ENCODE results near the gene IKZF1.
A peak's percentile ranks its signal among the peaks of the same experiment; 100 is the strongest.

IKZF1 gene

DNA sequence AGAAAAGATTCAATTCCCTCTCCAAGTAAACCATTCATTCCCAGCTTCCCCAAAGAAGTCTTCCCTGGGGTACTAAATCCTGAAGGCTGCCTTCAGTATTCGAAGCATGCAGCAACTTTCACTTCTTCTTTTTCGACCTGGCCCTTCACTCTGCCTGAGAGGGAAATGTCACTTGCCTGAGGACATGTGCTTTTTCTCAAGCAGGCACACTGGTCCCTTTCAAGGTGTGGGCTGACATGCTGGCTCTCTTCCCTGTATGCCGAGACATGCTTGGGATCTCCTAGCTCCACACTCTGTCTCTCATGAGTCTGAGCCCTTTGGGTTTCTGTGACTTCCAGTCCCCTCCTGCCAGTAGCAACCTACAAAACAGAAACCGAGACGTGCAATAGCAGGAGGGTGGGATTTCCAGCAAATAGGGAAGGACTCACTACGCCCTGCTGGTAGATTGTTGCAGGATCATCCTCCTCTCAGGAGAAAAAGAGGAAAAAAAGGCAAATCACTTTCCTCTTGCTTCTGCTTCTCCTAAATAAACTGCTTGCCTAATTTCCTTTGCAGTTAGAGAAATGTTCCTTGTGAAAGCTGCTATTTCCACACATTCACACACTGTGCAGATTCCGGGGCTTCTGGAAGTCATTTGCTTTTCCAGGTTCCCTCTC, 112.1 kb downstream of the IKZF1 start:
- DNase-seq (ENCODE audit: low read depth, low spot score): no peak
- H3K4me3 ChIP-seq (ENCODE audit: low read length): no peak overlapping the region

GRCh38 chr7:50418086-50418515, 113.6 kb downstream of the IKZF1 start:
- DNase-seq (ENCODE audit: low read depth, low spot score): peak; percentile 78
- H3K4me3 ChIP-seq (ENCODE audit: low read length): no peak overlapping the region

GRCh38 chr7:50418526-50419290, 114.2 kb downstream of the IKZF1 start:
- DNase-seq (ENCODE audit: low read depth, low spot score): no peak
- H3K4me3 ChIP-seq (ENCODE audit: low read length): no peak overlapping the region

- no peak for DNase-seq (ENCODE audit: low read depth, low spot score)
- no peak overlapping the region for H3K4me3 ChIP-seq (ENCODE audit: low read length)
Measured at GRCh38 chr7:50421043-50421442, 116.5 kb downstream of the IKZF1 start.

- no peak overlapping the region for H3K4me3 ChIP-seq (ENCODE audit: low read length)
- no peak for DNase-seq (ENCODE audit: low read depth, low spot score)
Measured at GRCh38 chr7:50422858-50423257, 118.3 kb downstream of the IKZF1 start.

DNA sequence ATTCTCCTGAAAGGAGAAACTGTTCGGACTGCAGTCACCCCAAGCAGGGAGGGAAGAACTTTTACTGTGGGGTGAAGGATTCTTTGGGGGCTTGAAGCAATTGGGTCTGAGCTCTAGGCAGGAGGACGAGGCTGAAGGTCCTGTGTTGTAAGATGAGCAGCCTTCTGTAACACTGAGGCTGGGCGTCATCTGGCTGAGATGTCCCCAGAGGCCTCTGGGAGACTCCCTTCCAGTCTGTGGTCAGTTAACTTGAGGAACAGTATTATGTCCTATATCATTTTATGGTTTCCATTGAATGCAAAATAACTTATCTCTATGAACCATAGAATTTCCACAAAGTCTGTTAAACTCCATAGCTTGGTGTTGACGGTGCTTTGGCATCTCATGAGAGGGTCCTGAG, 119.3 kb downstream of the IKZF1 start:
- no peak overlapping the region for H3K4me3 ChIP-seq (ENCODE audit: low read length)
- DNase-seq (ENCODE audit: low read depth, low spot score): no peak

DNA sequence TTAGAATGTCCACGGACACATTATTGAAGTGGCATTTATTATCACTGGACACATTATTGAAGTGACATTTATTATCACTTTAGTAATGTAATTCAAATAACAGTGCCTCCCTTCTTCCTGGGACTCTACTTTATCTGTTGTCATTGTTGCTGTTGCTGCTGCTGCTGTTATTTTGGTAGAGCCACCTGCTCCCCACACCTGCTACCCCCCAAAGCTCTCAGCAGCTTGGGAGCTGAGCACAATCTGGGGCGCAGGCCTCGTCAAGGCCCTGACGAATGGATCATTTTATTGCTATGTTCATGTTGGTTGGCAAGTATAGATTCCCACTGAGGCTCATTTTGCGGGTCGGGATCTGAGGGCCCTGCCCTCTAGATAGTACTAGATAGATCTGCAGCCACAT, 120.8 kb downstream of the IKZF1 start:
- no peak for DNase-seq (ENCODE audit: low read depth, low spot score)
- H3K4me3 ChIP-seq (ENCODE audit: low read length): no peak overlapping the region

- DNase-seq (ENCODE audit: low read depth, low spot score): no peak
Measured at GRCh38 chr7:50426280-50427045, 121.9 kb downstream of the IKZF1 start.

DNA sequence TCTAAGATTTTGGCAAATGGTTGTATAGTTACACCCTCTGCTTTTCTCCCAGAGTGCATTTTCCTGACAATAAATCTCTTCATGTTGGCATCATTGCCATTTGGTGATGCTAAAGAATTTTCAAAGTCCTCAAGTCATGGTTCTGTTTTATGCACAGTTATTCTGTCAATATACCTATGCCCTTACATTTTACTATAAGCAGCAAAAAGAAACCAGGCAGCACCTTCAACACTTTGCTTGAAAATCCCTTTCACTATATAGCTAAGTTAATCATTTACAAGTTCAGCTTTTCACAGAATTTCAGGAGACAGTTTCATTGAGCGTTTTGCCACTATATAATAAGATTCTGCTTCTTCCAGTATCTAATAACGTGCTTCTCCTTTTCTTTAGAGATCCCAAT, 123.0 kb downstream of the IKZF1 start:
- no peak overlapping the region for H3K4me3 ChIP-seq (ENCODE audit: low read length)
- no peak for DNase-seq (ENCODE audit: low read depth, low spot score)

More at GRCh38 chr7:50426280-50427045, 121.9 kb downstream of the IKZF1 start:
- no peak overlapping the region for H3K4me3 ChIP-seq (ENCODE audit: low read length)

GRCh38 chr7:50428911-50429310, 124.4 kb downstream of the IKZF1 start:
- no peak overlapping the region for H3K4me3 ChIP-seq (ENCODE audit: low read length)
- DNase-seq (ENCODE audit: low read depth, low spot score): no peak

- no peak for DNase-seq (ENCODE audit: low read depth, low spot score)
- H3K4me3 ChIP-seq (ENCODE audit: low read length): no peak overlapping the region
Measured at GRCh38 chr7:50431316-50431715, 126.8 kb downstream of the IKZF1 start.

DNA sequence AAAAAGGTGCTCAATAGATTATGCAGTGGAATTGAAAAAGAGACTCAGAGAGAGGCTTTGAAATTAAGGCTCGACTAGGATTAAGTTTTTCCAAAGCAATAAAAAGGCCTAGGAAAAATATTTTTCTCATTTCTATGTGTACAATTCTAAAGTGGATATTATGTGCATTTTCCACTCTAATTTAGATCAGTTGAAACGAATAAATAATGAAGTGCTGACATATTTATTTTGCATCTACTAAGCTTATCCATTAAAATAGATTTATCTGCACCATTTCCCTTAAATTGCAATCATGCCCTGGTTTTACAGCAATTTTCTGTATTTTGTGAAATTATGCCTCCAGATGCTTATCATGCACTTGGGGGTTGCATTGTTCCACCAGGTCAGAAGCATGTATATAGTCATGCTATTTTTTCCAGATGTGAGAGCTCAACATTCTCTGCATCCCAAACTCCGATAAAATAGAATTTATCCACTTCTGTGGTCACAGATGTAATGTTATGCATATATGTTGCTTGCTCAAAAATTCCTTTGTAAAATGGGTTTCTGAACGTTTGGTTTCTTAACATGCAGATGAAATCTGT, 127.3 kb downstream of the IKZF1 start:
- H3K4me3 ChIP-seq (ENCODE audit: low read length): no peak overlapping the region
- DNase-seq (ENCODE audit: low read depth, low spot score): no peak

- H3K4me3 ChIP-seq (ENCODE audit: low read length): no peak overlapping the region
- DNase-seq (ENCODE audit: low read depth, low spot score): no peak
Measured at GRCh38 chr7:50436133-50436806, 131.8 kb downstream of the IKZF1 start.

DNA sequence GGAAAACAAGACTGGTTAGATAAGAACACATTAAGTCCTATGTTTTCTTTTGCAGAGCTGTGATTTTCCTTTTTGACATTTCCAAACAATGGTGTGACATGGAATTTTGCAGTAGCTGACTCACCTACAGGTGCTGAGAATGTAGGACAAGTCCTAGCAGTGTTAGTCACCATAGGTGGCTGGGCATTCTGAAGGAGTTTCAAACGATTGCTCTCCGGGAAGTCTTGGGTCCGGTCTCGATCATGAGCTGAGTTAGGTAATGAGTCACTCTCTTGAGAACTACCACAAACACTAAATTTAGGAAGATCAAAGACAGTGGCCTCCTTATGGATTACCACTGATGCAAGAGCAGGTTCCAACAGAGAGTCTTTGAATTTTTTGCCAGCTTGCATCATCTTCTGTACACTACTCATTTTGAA, 142.0 kb downstream of the IKZF1 start:
- DNase-seq (ENCODE audit: low read depth, low spot score): no peak
- H3K4me3 ChIP-seq (ENCODE audit: low read length): no peak overlapping the region

- DNase-seq (ENCODE audit: low read depth, low spot score): no peak
- peak overlapping the region; percentile 83; the same call in 1 of the 2 replicates for H3K4me3 ChIP-seq (ENCODE audit: low read length)
Measured at GRCh38 chr7:50448823-50449222, 144.3 kb downstream of the IKZF1 start.

- DNase-seq (ENCODE audit: low read depth, low spot score): no peak
- peak overlapping the region; percentile 83 for H3K4me3 ChIP-seq (ENCODE audit: low read length)
Measured at GRCh38 chr7:50449501-50449880, 145.0 kb downstream of the IKZF1 start.

DNA sequence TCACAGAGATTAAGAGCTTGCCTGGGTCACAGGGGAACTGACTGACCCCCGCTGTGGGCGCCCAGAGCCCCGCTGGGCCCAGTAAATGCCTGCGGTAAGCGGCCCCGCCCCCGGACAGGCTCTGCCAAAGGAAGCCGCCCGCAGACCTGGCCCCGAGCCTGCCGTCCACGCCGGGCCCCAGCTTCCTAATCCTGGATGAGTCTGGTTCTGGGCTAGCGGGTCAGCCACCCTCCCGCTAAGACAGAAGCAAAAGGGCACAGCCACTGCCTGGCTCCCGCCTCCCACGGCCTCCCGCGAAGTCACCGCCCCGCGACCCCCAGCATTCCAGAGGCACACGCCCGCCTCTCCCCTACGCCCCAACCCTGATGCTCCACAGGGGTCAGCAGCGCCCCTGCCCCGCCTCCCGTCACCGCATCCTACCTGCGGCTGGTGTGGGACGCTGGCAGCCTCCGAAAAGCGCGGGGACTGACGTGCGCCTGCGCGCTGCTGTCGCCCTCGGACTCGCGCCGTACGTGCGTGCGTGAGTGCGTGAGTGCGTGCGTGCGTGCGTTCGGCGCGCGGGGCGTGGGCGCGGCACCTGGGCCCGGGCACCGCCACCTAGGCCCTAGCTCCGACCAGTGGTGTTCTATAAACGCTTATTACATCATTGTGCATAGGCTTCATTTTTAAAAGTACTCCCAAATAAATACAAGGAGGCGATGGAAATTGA, 145.5 kb downstream of the IKZF1 start, which contains the start of gene FIGNL1:
FIGNL1 (minus strand) TSS at position 470 of the 709 bp plus-strand sequence. CDS start 3,063 bp downstream, outside the sequence.
- peak; percentile 80 for DNase-seq (ENCODE audit: low read depth, low spot score)
- H3K4me3 ChIP-seq (ENCODE audit: low read length): peak within 1 kb of the TSS; percentile 83

DNA sequence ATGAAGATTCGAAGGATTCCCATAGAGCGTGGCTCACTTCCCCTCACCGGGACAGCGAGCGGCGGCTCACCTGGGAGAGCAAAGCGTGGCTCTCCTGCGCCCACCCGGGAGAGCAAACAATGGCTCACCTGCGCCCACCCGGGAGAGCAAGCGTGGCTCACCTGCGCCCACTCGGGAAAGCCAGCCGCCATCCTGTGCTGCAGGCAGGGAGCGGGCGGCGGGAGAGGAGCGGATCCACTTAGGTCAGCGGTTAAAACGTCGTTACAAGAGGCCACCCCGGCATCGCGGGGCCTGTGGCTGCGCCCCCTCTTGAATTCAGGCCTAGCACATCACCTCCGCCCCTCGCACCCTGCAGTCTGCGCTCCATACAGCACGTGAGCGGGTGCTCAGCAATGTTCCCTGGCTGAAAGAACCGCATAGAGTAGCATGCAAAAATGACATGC, 146.1 kb downstream of the IKZF1 start:
- peak; percentile 17 for DNase-seq (ENCODE audit: low read depth, low spot score)
- H3K4me3 ChIP-seq (ENCODE audit: low read length): peak overlapping the region; percentile 83

Data from Jurkat, Clone E6-1 (cell line).